ENCODE measurements around the gene GFY. TPM values are rescaled to one million over a fixed set of nuclear protein-coding genes. Genes with fewer than 3 reads are reported as not detected.

The GFY gene
- total and polyA plus RNA-seq, 2 donors, result 0.05 TPM; not detected in 1

DNA sequence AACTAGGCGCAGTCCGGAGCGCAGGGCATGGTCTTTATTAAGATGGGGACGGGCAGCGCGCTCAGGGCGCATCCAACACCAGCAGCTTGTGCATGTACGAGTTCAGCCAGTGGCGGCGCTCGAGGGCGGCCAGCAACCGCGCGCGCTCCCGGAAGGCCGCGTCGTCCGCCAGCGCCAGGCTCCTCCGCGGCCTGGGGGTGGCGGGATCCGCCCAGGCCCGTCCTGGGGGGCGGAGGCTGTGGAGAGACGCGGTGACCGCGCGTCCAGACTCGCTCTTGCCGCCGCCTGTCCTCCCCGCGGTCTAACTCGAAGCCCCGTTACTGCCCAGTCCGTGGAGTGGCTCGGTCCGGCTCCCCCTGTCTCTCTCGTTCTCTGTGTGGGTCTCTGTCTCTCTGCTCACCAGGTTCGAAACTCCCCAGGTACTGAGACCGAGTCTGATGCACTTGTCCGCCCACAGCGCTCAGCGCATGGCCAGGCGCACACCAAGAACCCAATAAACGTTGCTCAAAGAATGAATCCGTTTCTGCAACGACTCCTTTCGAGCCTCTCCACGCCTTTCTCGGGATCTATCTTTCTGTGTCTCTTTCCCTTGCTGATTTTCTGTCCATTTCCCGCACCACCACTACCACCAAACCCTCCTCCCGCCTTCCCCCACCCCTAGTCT lies 2.6 kb upstream of the GFY start:
- peaks cover 70 to 100% of the 10 kb centered on the region in 2 donors for H3K27me3 ChIP-seq (ENCODE audit: control insufficient read depth in 2 of 2, insufficient read depth in 1 of 2, low read length in 1 of 2)
- WGBS, result 6% methylated on average over 58 of the region's 58 CpGs
- peaks cover 0 to 11% of the 10 kb centered on the region in 2 donors for H3K9me3 ChIP-seq (ENCODE audit: control insufficient read depth in 2 of 2, insufficient read depth in 1 of 2, low read length in 1 of 2)
- H3K27ac ChIP-seq (ENCODE audit: low read depth in 1 of 2, low read length in 1 of 2), result no peak overlapping the region
- H3K4me3 ChIP-seq (ENCODE audit: low read length in 2 of 2), result peak overlapping the region in 1 of 2 donors; percentile 12
- DNase-seq (ENCODE audit: low read depth in 6 of 9, low spot score in 9 of 9), result peak in 1 of 9 donors; percentile 44
- H3K4me1 ChIP-seq (ENCODE audit: control insufficient read depth in 2 of 2, insufficient read depth in 2 of 2, low read length in 2 of 2), result peaks cover 4 to 33% of the 10 kb centered on the region in 2 donors
- no peaks in the 10 kb centered on the region for H3K36me3 ChIP-seq (ENCODE audit: control insufficient read depth in 2 of 2, insufficient read depth in 2 of 2, low read length in 1 of 2)

DNA sequence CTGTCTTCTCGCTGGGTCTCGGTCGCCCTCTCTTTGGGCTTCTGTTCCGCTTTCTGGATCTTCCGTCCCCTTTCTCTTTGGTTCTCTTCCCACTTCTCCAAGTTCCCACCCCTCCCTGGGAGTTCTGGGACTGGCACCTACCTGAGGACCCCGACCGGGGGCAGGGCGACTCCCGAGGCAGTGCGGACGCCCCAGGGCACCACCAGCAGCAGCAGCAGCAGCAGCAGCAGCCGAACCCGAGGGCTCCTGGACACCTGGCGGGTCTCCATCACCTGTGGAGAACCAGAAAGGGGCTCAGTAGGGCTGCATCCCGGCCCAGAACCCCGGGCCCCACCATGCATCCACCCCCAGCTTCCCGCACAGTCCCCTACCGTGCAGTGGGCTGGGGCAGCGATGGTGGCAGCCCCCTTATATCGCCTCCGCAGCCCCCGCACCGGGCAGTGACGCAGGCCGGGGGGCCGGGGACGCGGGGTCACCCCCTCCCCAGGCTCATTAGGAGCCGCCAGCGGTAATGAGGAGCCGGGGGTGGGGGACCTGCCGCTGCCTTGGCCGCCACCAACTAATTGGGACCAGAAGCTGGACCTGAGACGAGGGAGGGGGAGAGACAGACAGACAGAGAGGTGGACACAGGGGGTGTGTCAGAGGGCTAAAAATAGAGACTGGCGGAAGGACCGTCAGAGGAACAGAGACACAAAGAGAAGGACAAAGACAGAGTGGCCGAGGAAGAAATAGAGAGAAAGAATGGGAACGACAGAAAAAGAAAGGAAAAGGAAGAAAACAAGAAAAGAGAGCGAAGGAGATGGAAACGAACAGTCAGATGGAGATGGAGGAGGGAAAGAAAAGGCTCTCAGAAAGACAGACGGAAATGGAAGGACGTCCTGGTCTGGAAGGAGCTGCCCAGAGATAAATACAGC lies 1.9 kb upstream of the GFY start, which contains the start of gene PTH2:
TSS of gene PTH2 (minus strand) at position 371 of the 914 bp plus-strand sequence. CDS start at position 269, 102 bp downstream.
- H3K4me1 ChIP-seq (ENCODE audit: control insufficient read depth in 2 of 2, insufficient read depth in 2 of 2, low read length in 2 of 2), result peaks cover 4 to 30% of the 10 kb centered on the region in 2 donors
- H3K9me3 ChIP-seq (ENCODE audit: control insufficient read depth in 2 of 2, insufficient read depth in 1 of 2, low read length in 1 of 2), result peaks cover 0 to 18% of the 10 kb centered on the region in 2 donors
- DNase-seq (ENCODE audit: low read depth in 6 of 9, low spot score in 9 of 9), result no peak
- H3K27ac ChIP-seq (ENCODE audit: low read depth in 1 of 2, low read length in 1 of 2), result no peak within 1 kb of the TSS
- no peaks in the 10 kb centered on the region for H3K36me3 ChIP-seq (ENCODE audit: control insufficient read depth in 2 of 2, insufficient read depth in 2 of 2, low read length in 1 of 2)
- 10% methylated on average over 42 of the region's 42 CpGs for WGBS
- peaks cover 75 to 100% of the 10 kb centered on the region in 2 donors for H3K27me3 ChIP-seq (ENCODE audit: control insufficient read depth in 2 of 2, insufficient read depth in 1 of 2, low read length in 1 of 2)
- H3K4me3 ChIP-seq (ENCODE audit: low read length in 2 of 2), result peak within 1 kb of the TSS in 1 of 2 donors; percentile 12

DNA sequence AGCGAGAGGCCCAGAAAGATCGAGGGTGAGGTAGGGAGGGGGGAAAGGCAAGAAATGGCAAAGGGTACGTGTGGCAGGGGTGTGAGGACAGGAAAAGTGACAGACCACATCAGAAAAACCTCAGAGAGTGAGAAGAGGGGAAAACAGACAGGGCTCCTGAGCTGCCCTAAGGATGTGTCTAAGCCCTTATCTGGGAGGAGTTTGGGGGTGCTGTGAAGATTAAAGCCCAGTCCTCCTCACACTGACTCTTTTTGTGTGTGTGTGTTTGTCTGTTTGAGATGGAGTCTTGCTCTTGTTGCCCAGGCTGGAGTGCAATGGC lies 1.2 kb upstream of the GFY start:
- 0% methylated on average over 3 of the region's 3 CpGs for WGBS
- Histone ChIP-seq H3K27me3 (ENCODE audit: control insufficient read depth in 2 of 2, insufficient read depth in 1 of 2, low read length in 1 of 2) (peaks cover 80 to 100% of the 10 kb centered on the region in 2 donors), H3K9me3 (ENCODE audit: control insufficient read depth in 2 of 2, insufficient read depth in 1 of 2, low read length in 1 of 2) (peaks cover 0 to 19% of the 10 kb centered on the region in 2 donors), H3K4me1 (ENCODE audit: control insufficient read depth in 2 of 2, insufficient read depth in 2 of 2, low read length in 2 of 2) (peaks cover 4 to 33% of the 10 kb centered on the region in 2 donors), H3K27ac (ENCODE audit: low read depth in 1 of 2, low read length in 1 of 2) (no peak overlapping the region), H3K36me3 (ENCODE audit: control insufficient read depth in 2 of 2, insufficient read depth in 2 of 2, low read length in 1 of 2) (no peaks in the 10 kb centered on the region), H3K4me3 (ENCODE audit: low read length in 2 of 2) (no peak overlapping the region)
- peak in 1 of 9 donors; percentile 62 for DNase-seq (ENCODE audit: low read depth in 6 of 9, low spot score in 9 of 9)

DNA sequence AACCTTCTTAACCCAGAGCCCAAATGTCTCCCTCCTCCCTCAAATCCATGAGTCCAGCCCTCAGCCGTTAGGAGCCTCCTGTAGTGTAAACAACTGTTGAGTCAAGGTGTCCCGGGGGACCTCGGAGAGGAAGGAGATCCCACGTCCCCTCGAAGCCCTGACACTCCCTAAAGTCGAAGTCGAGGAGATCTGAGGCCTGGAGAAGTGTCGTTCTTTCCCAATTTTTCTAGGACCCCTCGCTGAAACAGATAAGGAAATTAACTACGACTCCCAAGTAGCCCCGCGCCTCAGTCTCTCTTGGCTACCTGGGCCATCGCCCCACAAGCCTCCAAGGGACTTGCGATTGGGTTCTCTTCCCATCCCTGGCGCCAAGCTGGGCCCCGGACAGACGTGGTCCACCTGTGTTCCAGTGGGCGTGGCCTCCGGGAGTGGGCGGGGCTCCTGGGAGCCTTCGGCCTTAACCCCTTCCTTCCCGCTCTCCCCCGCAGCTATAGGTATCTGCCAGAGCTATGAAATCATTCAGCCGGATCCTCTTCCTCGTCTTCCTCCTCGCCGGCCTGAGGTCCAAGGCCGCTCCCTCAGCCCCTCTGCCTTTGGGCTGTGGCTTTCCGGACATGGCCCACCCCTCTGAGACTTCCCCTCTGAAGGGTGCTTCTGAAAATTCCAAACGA lies 869 bp downstream of the GFY start:
- no peak for DNase-seq (ENCODE audit: low read depth in 6 of 9, low spot score in 9 of 9)
- H3K9me3 ChIP-seq (ENCODE audit: control insufficient read depth in 2 of 2, insufficient read depth in 1 of 2, low read length in 1 of 2), result peaks cover 0 to 19% of the 10 kb centered on the region in 2 donors
- H3K27ac ChIP-seq (ENCODE audit: low read depth in 1 of 2, low read length in 1 of 2), result no peak overlapping the region
- H3K27me3 ChIP-seq (ENCODE audit: control insufficient read depth in 2 of 2, insufficient read depth in 1 of 2, low read length in 1 of 2), result peaks cover 83 to 100% of the 10 kb centered on the region in 2 donors
- no peak overlapping the region for H3K4me3 ChIP-seq (ENCODE audit: low read length in 2 of 2)
- H3K36me3 ChIP-seq (ENCODE audit: control insufficient read depth in 2 of 2, insufficient read depth in 2 of 2, low read length in 1 of 2), result no peaks in the 10 kb centered on the region
- peaks cover 4 to 32% of the 10 kb centered on the region in 2 donors for H3K4me1 ChIP-seq (ENCODE audit: control insufficient read depth in 2 of 2, insufficient read depth in 2 of 2, low read length in 2 of 2)
- 6% methylated on average over 30 of the region's 30 CpGs for WGBS

DNA sequence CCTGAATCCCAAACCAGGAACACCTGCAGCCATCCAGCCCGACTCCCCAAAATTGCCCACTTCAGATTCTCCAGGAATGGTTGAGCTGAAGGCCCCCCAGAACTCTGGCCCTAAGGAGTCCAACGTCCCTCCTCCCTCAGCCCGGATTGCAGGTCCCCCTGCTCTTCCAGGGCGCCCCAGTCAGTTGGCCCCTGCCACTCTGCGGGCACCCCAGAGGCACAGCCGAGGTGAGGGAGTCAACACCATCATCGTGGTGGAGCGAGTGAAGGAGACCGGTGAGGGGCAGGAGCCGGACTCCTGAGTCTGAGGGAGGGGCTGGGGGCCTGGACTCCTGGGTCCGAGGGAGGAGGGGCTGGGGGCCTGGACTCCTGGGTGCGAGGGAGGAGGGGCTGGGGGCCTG lies 2.2 kb downstream of the GFY start:
- WGBS, result 61% methylated on average over 12 of the region's 12 CpGs
- no peak for DNase-seq (ENCODE audit: low read depth in 6 of 9, low spot score in 9 of 9)
- H3K27ac ChIP-seq (ENCODE audit: low read depth in 1 of 2, low read length in 1 of 2), result no peak overlapping the region
- H3K36me3 ChIP-seq (ENCODE audit: control insufficient read depth in 2 of 2, insufficient read depth in 2 of 2, low read length in 1 of 2), result no peaks in the 10 kb centered on the region
- peaks cover 85 to 100% of the 10 kb centered on the region in 2 donors for H3K27me3 ChIP-seq (ENCODE audit: control insufficient read depth in 2 of 2, insufficient read depth in 1 of 2, low read length in 1 of 2)
- peaks cover 3 to 25% of the 10 kb centered on the region in 2 donors for H3K9me3 ChIP-seq (ENCODE audit: control insufficient read depth in 2 of 2, insufficient read depth in 1 of 2, low read length in 1 of 2)
- H3K4me3 ChIP-seq (ENCODE audit: low read length in 2 of 2), result no peak overlapping the region
- peaks cover 2 to 27% of the 10 kb centered on the region in 2 donors for H3K4me1 ChIP-seq (ENCODE audit: control insufficient read depth in 2 of 2, insufficient read depth in 2 of 2, low read length in 2 of 2)

DNA sequence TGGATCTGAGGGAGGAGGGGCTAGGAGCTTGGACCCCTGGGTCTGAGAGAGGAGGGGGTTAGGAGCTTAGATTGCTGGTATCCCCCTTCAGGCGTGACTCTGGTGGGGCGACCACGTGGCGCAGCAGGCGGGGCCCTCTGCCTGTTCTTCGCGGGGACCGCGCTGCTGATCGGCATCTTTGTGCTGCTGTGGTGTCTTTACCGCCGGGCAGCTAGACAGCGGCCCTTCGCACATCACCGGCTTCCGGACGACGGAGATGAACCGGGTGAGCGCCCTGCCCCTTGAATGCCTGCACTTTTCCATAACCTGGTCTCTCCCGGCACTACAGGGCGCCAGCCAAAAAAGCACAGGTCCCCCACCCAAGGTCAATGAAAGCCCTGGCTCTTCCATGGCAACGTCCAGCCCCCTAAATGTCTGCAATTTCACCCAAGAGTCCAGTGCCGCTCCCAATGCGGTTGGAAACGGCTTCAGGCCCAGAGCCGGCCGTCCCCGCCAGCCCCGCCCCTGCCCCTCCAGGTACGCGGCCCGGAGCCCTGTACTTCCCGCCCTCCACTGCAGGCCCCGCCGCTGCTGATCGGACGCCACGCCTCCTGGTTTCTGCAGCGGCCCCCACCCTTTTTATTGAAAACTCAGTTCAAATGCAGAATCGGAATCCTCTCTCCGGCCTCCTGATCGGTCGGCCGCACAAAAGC lies 2.8 kb downstream of the GFY start:
- no peak for DNase-seq (ENCODE audit: low read depth in 6 of 9, low spot score in 9 of 9)
- Histone ChIP-seq H3K4me3 (ENCODE audit: low read length in 2 of 2) (no peak overlapping the region), H3K9me3 (ENCODE audit: control insufficient read depth in 2 of 2, insufficient read depth in 1 of 2, low read length in 1 of 2) (peaks cover 3 to 25% of the 10 kb centered on the region in 2 donors), H3K4me1 (ENCODE audit: control insufficient read depth in 2 of 2, insufficient read depth in 2 of 2, low read length in 2 of 2) (peaks cover 0 to 21% of the 10 kb centered on the region in 2 donors), H3K27ac (ENCODE audit: low read depth in 1 of 2, low read length in 1 of 2) (no peak overlapping the region), H3K27me3 (ENCODE audit: control insufficient read depth in 2 of 2, insufficient read depth in 1 of 2, low read length in 1 of 2) (peaks cover 85 to 100% of the 10 kb centered on the region in 2 donors), H3K36me3 (ENCODE audit: control insufficient read depth in 2 of 2, insufficient read depth in 2 of 2, low read length in 1 of 2) (no peaks in the 10 kb centered on the region)
- 2% methylated on average over 45 of the region's 45 CpGs for WGBS

DNA sequence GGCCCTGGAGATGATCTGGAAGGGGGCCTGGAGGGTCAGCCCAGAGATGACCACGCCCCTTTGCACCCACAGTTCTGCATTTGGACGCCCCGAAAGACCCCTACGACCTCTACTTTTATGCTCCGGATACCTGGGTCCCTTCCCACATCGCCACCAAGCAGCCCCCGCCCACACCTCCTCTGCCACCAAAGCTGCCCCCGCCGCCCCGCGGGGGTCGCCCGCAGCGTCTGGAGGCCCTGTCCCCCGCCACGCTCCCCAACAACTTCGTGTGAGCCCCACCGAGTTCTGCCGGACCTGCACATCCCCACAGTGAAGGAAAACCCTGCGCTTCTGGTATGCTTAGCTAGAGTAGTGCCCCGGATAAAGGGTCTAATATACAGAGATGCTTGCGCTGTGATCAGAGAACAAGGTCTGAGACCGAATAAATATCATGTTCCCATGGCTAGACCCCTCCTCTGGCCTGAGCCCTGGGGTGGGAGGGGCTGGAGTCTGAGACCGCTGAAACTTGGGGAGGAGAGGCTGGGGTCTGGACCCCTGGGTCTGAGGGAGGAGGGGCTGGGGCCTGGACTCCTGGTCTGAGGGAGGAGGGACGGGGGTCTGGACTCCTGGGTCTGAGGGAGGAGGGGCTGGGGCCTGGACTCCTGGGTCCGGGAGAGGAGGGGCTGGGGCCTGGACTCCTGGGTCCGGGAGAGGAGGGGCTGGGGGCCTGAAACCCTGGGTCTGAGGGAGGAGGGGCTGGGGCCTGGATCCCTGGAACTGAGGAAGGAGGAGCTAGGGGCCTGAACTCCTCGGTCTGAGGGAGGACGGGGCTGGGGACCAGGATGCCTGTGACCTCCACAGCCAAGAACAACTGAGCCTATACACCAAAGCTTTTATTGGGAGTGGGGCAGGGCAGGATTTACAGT lies 3.6 kb downstream of the GFY start:
- peaks cover 3 to 25% of the 10 kb centered on the region in 2 donors for H3K9me3 ChIP-seq (ENCODE audit: control insufficient read depth in 2 of 2, insufficient read depth in 1 of 2, low read length in 1 of 2)
- no peak for DNase-seq (ENCODE audit: low read depth in 6 of 9, low spot score in 9 of 9)
- 23% methylated on average over 29 of the region's 29 CpGs for WGBS
- no peak overlapping the region for H3K27ac ChIP-seq (ENCODE audit: low read depth in 1 of 2, low read length in 1 of 2)
- H3K27me3 ChIP-seq (ENCODE audit: control insufficient read depth in 2 of 2, insufficient read depth in 1 of 2, low read length in 1 of 2), result peaks cover 81 to 100% of the 10 kb centered on the region in 2 donors
- peaks cover 0 to 13% of the 10 kb centered on the region in 2 donors for H3K4me1 ChIP-seq (ENCODE audit: control insufficient read depth in 2 of 2, insufficient read depth in 2 of 2, low read length in 2 of 2)
- no peak overlapping the region for H3K4me3 ChIP-seq (ENCODE audit: low read length in 2 of 2)
- H3K36me3 ChIP-seq (ENCODE audit: control insufficient read depth in 2 of 2, insufficient read depth in 2 of 2, low read length in 1 of 2), result no peaks in the 10 kb centered on the region

DNA sequence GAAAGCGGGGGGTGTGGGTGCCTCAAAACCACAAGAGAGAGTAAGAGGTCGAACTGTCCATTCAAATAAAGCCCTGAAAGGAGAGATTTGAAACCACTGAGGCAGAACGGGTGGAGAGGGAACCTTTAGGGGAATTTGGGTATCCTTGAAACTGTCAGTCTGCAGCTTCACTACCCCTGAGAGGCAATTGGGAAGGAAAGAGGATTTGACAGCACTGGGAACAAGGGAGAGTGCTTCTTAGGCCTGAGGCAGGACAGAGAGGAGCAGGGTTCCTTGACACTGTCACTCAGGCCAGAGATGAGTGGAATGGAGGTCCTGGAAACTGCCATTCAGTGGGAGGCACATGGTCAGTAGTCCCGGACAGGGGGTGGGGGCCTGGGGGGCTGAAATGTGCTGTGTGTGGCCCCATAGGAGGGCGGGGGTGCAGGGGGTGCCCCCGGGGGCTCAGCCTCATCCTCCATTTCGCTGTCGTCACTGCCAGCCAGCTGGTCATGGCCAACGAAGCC lies 5.0 kb downstream of the GFY start:
- H3K36me3 ChIP-seq (ENCODE audit: control insufficient read depth in 2 of 2, insufficient read depth in 2 of 2, low read length in 1 of 2), result no peaks in the 10 kb centered on the region
- H3K4me3 ChIP-seq (ENCODE audit: low read length in 2 of 2), result no peak overlapping the region
- peaks cover 87 to 100% of the 10 kb centered on the region in 2 donors for H3K27me3 ChIP-seq (ENCODE audit: control insufficient read depth in 2 of 2, insufficient read depth in 1 of 2, low read length in 1 of 2)
- no peak overlapping the region for H3K27ac ChIP-seq (ENCODE audit: low read depth in 1 of 2, low read length in 1 of 2)
- 74% methylated on average over 9 of the region's 9 CpGs for WGBS
- H3K4me1 ChIP-seq (ENCODE audit: control insufficient read depth in 2 of 2, insufficient read depth in 2 of 2, low read length in 2 of 2), result peaks cover 0 to 9% of the 10 kb centered on the region in 2 donors
- H3K9me3 ChIP-seq (ENCODE audit: control insufficient read depth in 2 of 2, insufficient read depth in 1 of 2, low read length in 1 of 2), result peaks cover 3 to 32% of the 10 kb centered on the region in 2 donors
- DNase-seq (ENCODE audit: low read depth in 6 of 9, low spot score in 9 of 9), result no peak

All from thymus (tissue), 11 donors.